ENCODE data around the gene NAALADL2.

DNA sequence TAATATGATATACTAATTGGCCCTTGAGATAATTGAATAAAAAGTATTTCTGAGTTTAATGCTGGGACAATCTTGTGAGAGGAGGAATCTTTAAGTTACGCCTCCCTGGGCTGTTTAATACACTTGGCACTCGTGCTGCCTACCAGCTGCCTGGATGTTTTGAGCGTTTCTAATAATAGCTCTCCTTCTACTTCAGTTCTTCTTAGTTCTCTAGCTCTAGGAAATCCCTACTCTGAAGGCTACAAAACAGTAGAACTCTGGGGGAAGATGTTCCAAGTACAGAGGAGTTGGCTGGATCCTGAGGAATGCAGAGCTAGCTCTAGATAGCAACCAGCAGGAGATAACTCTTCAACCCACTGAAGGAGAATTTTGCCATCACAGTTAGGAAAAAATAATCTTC is 3.5 kb downstream of the NAALADL2 start:
- TF ChIP-seq EZH2 (IDR thresholded peaks at IDR 0.05; ENCODE audit: borderline replicate concordance) (no peak), EZH2phosphoT487 (IDR thresholded peaks at IDR 0.05; ENCODE audit: low read depth, severe bottlenecking, unreplicated experiment) (no peak)
- TF ChIP-seq, protein P1, sequence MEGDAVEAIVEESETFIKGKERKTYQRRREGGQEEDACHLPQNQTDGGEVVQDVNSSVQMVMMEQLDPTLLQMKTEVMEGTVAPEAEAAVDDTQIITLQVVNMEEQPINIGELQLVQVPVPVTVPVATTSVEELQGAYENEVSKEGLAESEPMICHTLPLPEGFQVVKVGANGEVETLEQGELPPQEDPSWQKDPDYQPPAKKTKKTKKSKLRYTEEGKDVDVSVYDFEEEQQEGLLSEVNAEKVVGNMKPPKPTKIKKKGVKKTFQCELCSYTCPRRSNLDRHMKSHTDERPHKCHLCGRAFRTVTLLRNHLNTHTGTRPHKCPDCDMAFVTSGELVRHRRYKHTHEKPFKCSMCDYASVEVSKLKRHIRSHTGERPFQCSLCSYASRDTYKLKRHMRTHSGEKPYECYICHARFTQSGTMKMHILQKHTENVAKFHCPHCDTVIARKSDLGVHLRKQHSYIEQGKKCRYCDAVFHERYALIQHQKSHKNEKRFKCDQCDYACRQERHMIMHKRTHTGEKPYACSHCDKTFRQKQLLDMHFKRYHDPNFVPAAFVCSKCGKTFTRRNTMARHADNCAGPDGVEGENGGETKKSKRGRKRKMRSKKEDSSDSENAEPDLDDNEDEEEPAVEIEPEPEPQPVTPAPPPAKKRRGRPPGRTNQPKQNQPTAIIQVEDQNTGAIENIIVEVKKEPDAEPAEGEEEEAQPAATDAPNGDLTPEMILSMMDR (IDR thresholded peaks at IDR 0.05; ENCODE audit: poor library complexity) = no peak

Measured in hepatocyte (in vitro differentiated cells).